Endothelial cell of umbilical vein (primary cell): Measurements from ENCODE around the gene CXCR1. TPM values are rescaled to one million over a fixed set of nuclear protein-coding genes. Genes with fewer than 3 reads are reported as not detected.

Source experiments
- BruUV-seq: library from RNA; stranded (reverse); fragments of 400-500 nt; replicated peaks from 2 replicates; lab custom pipeline; 2021; lab: Mats Ljungman, UMichigan
- CTCF ChIA-PET: fragments of 300-600, 350-600 bp; sonication (Branson Sonifier 250); formaldehyde crosslinking; loops from one replicate; lab custom pipeline; 2021; ENCODE audit warnings: antibody characterized with exemption, inconsistent platforms; lab: Charles Lee
- POLR2A ChIA-PET: fragments of 300-600, 350-600 bp; sonication (Branson Sonifier 250); formaldehyde crosslinking; loops from one replicate; lab custom pipeline; 2021; ENCODE audit warnings: antibody characterized with exemption, inconsistent platforms; lab: Charles Lee
- DNase-seq: peaks from one replicate; pipeline ENCODE4 v3.0.0-alpha.2; 2011; ENCODE audit warnings: low read depth, low spot score
- FAIRE-seq: peaks from 2 replicates; lab custom pipeline; 2011; peaks lifted over from hg19 to GRCh38; lab: Jason Lieb, UNC
- H2AFZ ChIP-seq: 2 replicates; pipeline ENCODE4 v1.6.0; 2012; ENCODE audit warnings: low read depth, low read length, control low read depth, inconsistent platforms
- H3K27ac ChIP-seq: 2 replicates; pipeline ENCODE4 v1.5.1; 2011; ENCODE audit warnings: low read depth, mild to moderate bottlenecking, control low read depth, low read length, moderate library complexity; ENCODE audit not compliant: insufficient read depth
- H3K27me3 ChIP-seq, 2 experiments: 2 replicates each; pipeline versions ENCODE4 v1.6.0 to v1.6.1; 2011; ENCODE audit warnings: low read length in 2 of 2, mixed read lengths in 1 of 2; ENCODE audit not compliant: control insufficient read depth in 2 of 2, insufficient read depth in 2 of 2
- H3K36me3 ChIP-seq, 2 experiments: 2 replicates in 1 of 2; 3 replicates in 1 of 2; pipeline ENCODE4 v1.5.1; 2011; ENCODE audit warnings: low read length in 2 of 2, mild to moderate bottlenecking in 1 of 2, moderate library complexity in 1 of 2; ENCODE audit not compliant: control insufficient read depth in 2 of 2, insufficient read depth in 2 of 2; ENCODE audit errors: extremely low read depth in 1 of 2
- H3K4me1 ChIP-seq: 3 replicates; pipeline ENCODE4 v1.5.1; 2011; ENCODE audit warnings: mild to moderate bottlenecking, low read length; ENCODE audit not compliant: control insufficient read depth, insufficient read depth; ENCODE audit errors: extremely low read depth
- H3K4me2 ChIP-seq: 2 replicates; pipeline ENCODE4 v1.6.1; 2011; ENCODE audit warnings: low read length, control low read depth, mixed read lengths; ENCODE audit not compliant: insufficient read depth
- H3K4me3 ChIP-seq, 3 experiments: fragments of 200-600 bp in 1 of 3; sonication (generic), shearing (Covaris generic) in 1 of 3; replicated peaks in 1 of 3; 2 replicates each; pipeline ENCODE4 v1.5.1; 2011 to 2016; ENCODE audit warnings: control low read depth in 3 of 3, low read length in 3 of 3, mild to moderate bottlenecking in 2 of 3, inconsistent platforms in 1 of 3, low read depth in 1 of 3, moderate library complexity in 1 of 3; ENCODE audit not compliant: insufficient read depth in 1 of 3
- H3K79me2 ChIP-seq: 2 replicates; pipeline ENCODE4 v1.6.0; 2012; ENCODE audit warnings: low read length, inconsistent platforms; ENCODE audit not compliant: control insufficient read depth, insufficient read depth
- H3K9ac ChIP-seq: replicated peaks from 2 replicates; pipeline ENCODE3; 2011; ENCODE audit warnings: low read length, control low read depth; ENCODE audit not compliant: insufficient read depth; ENCODE audit errors: extremely low read depth
- H3K9me1 ChIP-seq: replicated peaks from 3 replicates; pipeline ENCODE4 v1.6.0; 2011; ENCODE audit warnings: mild to moderate bottlenecking, low read length; ENCODE audit not compliant: control insufficient read depth, insufficient read depth; ENCODE audit errors: extremely low read depth
- H3K9me3 ChIP-seq: replicated peaks from 2 replicates; pipeline ENCODE4 v1.5.1; 2012; ENCODE audit warnings: low read length, inconsistent platforms; ENCODE audit not compliant: control insufficient read depth, insufficient read depth
- H4K20me1 ChIP-seq: replicated peaks from 2 replicates; pipeline ENCODE3; 2011; ENCODE audit warnings: mild to moderate bottlenecking, low read length; ENCODE audit not compliant: control insufficient read depth, insufficient read depth; ENCODE audit errors: extremely low read depth
- CTCF ChIP-seq, 2 donors: IDR thresholded peaks; 1 replicate in 1 of 2; 2 replicates in 1 of 2; pipeline ENCODE4 v1.5.1; 2011; ENCODE audit warnings: low read length in 2 of 2, mild to moderate bottlenecking in 2 of 2, moderate library complexity in 2 of 2, control low read depth in 1 of 2, inconsistent platforms in 1 of 2, low read depth in 1 of 2; ENCODE audit not compliant: insufficient read depth in 1 of 2; ENCODE audit errors: extremely low read depth in 1 of 2
- EZH2 ChIP-seq: IDR thresholded peaks from 2 replicates; pipeline ENCODE4 v1.6.1; 2012; ENCODE audit warnings: borderline replicate concordance, low read depth, mild to moderate bottlenecking, moderate library complexity, low read length, inconsistent platforms; ENCODE audit not compliant: severe bottlenecking
- FOS ChIP-seq: IDR thresholded peaks from 2 replicates; pipeline ENCODE4 v1.6.1; 2011; ENCODE audit warnings: mild to moderate bottlenecking, low read length, moderate library complexity, borderline replicate concordance; ENCODE audit not compliant: insufficient read depth
- GATA2 ChIP-seq: IDR thresholded peaks from 2 replicates; pipeline ENCODE4 v1.7.0; 2011; ENCODE audit warnings: low read depth, mild to moderate bottlenecking, moderate library complexity, mixed read lengths, low read length; ENCODE audit not compliant: insufficient read length, insufficient read depth
- JUN ChIP-seq: IDR thresholded peaks from 2 replicates; pipeline ENCODE4 v1.6.1; 2011; ENCODE audit warnings: borderline replicate concordance, low read depth; ENCODE audit not compliant: insufficient read length, insufficient read depth
- MYC ChIP-seq: IDR thresholded peaks from one replicate; pipeline ENCODE4 v1.6.1; 2011; ENCODE audit warnings: mild to moderate bottlenecking, low read depth, low read length
- POLR2AphosphoS5 ChIP-seq: IDR thresholded peaks from 2 replicates; pipeline ENCODE4 v1.6.1; 2012; ENCODE audit warnings: low read depth, mild to moderate bottlenecking, control low read depth, low read length, moderate library complexity; ENCODE audit not compliant: insufficient read depth
- dilution Hi-C: fragments of 300-500 bp; cut with MboI; formaldehyde crosslinking; loops from one replicate; pipeline ENCODE4 v1.15.0; 2019; ENCODE audit warnings: low sequenced_read_pairs; ENCODE audit not compliant: extremely low pct_ligation_motif_present
- intact Hi-C: fragments of 100-400 bp; cut with micrococcal nuclease; formaldehyde crosslinking; loops from one replicate; pipeline ENCODE4 v1.10.0; 2022
- polyA plus RNA-seq, 4 experiments: library from polyadenylated mRNA; depleted of rRNA in 3 of 4; stranded (reverse) in 3 of 4; unstranded in 1 of 4; fragments of >200 nt; gene quantifications; 2 replicates each; pipeline versions ENCODE4 v1.2.1 to v1.2.3, GENCODE V29; 2011 to 2012; ENCODE audit warnings: missing spikeins in 1 of 4
- total RNA-seq: library from RNA; stranded (reverse); gene quantifications from 2 replicates; pipeline ENCODE4 v1.2.3, GENCODE V29; 2021

The CXCR1 gene
- total and polyA plus RNA-seq, 2 donors (not counting 3 experiments of a cell fraction or from before 2014, with no cell fraction given) = not detected

DNA sequence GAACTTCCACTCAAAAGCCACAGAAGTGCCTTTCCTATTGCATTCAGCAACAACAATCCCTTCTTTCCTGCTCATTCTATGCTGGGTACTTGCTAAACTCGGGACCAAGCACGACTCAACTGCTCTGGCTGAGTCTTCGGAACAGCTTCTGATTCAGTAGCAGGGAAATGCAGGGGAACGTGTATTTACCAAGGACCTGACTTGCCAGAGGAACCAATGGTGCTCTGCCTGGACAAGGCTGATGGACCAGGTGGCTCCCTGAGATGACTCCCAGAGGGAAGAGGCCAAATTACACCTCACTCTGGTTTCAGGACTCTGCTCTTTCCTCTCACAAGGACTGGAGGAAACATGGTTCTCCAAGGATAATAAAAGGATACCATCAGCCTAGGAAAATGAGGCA is 28.7 kb downstream of the CXCR1 start:
- no peak overlapping the region for H3K4me3 ChIP-seq
- intact Hi-C loops = no loop called here
- H3K79me2 ChIP-seq = no peaks in the 10 kb centered on the region
- H3K27ac ChIP-seq = no peak overlapping the region
- ChIA-PET CTCF (no interaction called here), POLR2A (no interaction called here)
- dilution Hi-C loops = no loop called here
- TF ChIP-seq MYC = no peak
- no peak for TF ChIP-seq FOS
- no peak for TF ChIP-seq POLR2AphosphoS5
- no peak for TF ChIP-seq JUN
- no peak for TF ChIP-seq GATA2
- TF ChIP-seq CTCF (IDR thresholded peaks at IDR 0.05; ENCODE audit: extremely low read depth in 1 of 2, insufficient read depth in 1 of 2, low read depth in 1 of 2, low read length in 2 of 2) = no peak
- TF ChIP-seq EZH2 = no peak
- H3K4me1 ChIP-seq = no peaks in the 10 kb centered on the region
- H4K20me1 ChIP-seq = no peaks in the 10 kb centered on the region
- DNase-seq = no peak
- H3K36me3 ChIP-seq = no peaks in the 10 kb centered on the region
- no peak overlapping the region for H3K9ac ChIP-seq
- no peak overlapping the region for H3K4me2 ChIP-seq
- BruUV-seq = no TSS peak
- H3K9me3 ChIP-seq = no peaks in the 10 kb centered on the region
- no peak overlapping the region for H2AFZ ChIP-seq
- no peak for FAIRE-seq
- H3K27me3 ChIP-seq = peaks cover 0 to 6% of the 10 kb centered on the region in 2 experiments
- no peaks in the 10 kb centered on the region for H3K9me1 ChIP-seq
